ENCODE results near the gene APP.
"Not testable (repeated sequence)": the region's sequence is repeated elsewhere in the genome, so short reads cannot be mapped to it uniquely, and the experiment has no call there.

The APP gene

DNA sequence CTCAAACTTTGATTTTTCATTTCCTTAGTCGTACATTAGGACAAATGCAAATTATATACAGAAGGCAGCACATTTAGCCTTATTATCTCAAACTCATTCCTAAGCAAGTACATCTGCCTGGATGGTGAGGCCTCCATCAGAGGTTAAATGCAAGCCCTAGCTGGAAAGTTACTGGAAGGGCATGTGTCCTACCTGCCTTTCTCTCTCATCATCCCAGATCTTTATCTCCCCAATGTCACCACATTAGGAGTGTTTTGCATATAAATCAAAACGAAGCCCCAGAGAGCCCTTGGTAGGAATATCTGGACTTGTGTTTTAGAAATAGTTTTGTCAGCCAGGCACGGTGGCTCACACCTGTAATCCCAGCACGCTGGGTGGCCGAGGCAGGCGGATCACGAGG lies 35.0 kb downstream of the APP start:
- no peak for DNase-seq (ENCODE audit: low read depth in 2 of 2)
- no peak overlapping the region for H3K4me3 ChIP-seq (replicated peaks in 1 of 2; ENCODE audit: low read depth in 2 of 2, low read length in 2 of 2)
- TF ChIP-seq, protein P1, sequence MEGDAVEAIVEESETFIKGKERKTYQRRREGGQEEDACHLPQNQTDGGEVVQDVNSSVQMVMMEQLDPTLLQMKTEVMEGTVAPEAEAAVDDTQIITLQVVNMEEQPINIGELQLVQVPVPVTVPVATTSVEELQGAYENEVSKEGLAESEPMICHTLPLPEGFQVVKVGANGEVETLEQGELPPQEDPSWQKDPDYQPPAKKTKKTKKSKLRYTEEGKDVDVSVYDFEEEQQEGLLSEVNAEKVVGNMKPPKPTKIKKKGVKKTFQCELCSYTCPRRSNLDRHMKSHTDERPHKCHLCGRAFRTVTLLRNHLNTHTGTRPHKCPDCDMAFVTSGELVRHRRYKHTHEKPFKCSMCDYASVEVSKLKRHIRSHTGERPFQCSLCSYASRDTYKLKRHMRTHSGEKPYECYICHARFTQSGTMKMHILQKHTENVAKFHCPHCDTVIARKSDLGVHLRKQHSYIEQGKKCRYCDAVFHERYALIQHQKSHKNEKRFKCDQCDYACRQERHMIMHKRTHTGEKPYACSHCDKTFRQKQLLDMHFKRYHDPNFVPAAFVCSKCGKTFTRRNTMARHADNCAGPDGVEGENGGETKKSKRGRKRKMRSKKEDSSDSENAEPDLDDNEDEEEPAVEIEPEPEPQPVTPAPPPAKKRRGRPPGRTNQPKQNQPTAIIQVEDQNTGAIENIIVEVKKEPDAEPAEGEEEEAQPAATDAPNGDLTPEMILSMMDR (IDR thresholded peaks at IDR 0.05; ENCODE audit: low read depth, low read length) = no peak

DNA sequence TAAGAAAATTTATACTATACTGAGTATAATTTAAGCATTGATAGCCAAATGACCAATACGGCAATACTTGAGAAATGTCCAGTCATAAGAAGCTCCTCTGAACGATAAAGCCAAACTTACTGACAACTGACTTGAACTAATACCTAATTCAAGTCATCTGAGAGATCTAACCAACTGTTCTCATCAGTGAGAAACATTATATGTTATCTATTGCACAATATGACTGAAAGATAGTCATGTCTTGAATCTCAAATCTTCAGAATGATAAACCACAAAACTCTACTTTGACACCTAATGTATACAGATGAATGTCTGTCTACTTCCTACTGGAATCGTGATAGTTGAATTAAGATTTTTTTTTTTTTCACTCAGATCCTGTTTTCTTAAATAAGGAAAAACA lies 39.0 kb downstream of the APP start:
- TF ChIP-seq, protein P1 (IDR thresholded peaks at IDR 0.05; ENCODE audit: low read depth, low read length) = no peak
- H3K4me3 ChIP-seq (replicated peaks in 1 of 2; ENCODE audit: low read depth in 2 of 2, low read length in 2 of 2) = no peak overlapping the region
- DNase-seq (ENCODE audit: low read depth in 2 of 2) = no peak

DNA sequence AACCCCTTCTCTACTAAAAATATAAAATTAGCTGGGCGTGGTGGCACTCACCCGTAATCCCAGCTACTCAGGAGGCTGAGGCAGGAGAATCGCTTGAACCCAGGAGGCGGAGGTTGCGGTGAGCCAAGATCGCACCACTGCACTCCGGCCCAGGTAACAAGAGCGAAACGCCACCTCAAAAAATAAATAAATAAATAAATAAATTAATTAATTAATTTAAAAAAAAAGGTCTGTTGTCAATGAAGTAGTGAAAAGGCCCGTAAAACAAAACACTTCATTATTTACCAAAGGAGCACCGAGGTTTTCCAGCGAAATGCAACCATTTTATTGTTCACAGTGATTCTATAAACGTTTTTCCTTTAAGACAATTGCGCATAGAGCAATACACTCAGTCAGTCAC lies 39.5 kb downstream of the APP start:
- not testable (repeated sequence) for DNase-seq (ENCODE audit: low read depth in 2 of 2); H3K4me3 ChIP-seq (replicated peaks in 1 of 2; ENCODE audit: low read depth in 2 of 2, low read length in 2 of 2)

DNA sequence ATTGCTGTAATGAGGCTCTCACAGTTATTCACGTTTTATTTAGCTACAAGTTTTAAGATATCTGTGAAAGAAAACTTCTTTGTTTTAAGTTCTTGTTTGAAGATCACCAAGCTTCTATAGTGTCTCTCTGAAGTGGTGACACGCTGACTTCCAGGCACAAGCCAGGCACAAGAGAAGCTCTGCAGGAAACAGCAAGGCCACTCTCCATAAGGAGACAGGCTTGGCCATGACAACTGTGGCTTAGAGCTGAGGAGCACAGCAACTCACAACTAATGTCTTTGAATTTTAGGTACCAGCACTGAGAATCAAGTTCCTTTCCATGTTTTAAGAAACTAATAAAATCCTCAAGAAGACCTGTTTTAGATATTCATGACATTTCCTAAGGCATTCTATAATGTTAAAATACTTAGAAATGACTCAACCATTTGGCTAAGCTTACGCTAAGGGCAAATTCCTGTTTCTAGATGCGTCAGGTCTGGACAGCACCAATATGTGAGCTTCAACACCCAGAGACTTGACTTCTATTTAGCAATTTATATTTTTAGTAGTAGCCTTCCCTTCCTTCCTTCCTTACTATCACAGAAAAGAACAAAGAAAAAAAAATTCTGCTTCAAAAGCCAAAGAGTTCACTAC lies 40.2 kb downstream of the APP start:
- TF ChIP-seq, protein P1 (IDR thresholded peaks at IDR 0.05; ENCODE audit: low read depth, low read length) = no peak
- DNase-seq (ENCODE audit: low read depth in 2 of 2) = peak; percentile 75 to 80
- no peak overlapping the region for H3K4me3 ChIP-seq (replicated peaks in 1 of 2; ENCODE audit: low read depth in 2 of 2, low read length in 2 of 2)

DNA sequence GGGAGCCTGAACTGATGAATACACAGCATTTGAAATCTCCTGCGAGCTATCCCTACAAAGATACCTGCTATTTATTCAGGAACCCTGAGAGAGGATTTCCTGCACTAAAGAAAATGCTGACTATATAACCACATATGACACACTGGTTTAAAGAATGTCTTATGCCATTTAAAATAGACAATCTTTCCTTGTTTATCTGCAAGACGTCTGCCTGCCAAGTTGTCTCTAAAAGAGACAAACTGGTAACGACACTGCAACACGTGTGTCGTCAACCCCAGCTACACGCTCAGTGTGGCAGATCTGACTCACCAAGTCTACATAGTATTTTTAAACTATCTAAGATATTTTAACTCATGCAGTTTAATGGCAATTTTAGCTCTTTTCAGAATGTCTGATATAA lies 42.7 kb downstream of the APP start:
- peak; percentile 37 to 62 for DNase-seq (ENCODE audit: low read depth in 2 of 2)
- no peak overlapping the region for H3K4me3 ChIP-seq (replicated peaks in 1 of 2; ENCODE audit: low read depth in 2 of 2, low read length in 2 of 2)
- TF ChIP-seq, protein P1 (IDR thresholded peaks at IDR 0.05; ENCODE audit: low read depth, low read length) = no peak

DNA sequence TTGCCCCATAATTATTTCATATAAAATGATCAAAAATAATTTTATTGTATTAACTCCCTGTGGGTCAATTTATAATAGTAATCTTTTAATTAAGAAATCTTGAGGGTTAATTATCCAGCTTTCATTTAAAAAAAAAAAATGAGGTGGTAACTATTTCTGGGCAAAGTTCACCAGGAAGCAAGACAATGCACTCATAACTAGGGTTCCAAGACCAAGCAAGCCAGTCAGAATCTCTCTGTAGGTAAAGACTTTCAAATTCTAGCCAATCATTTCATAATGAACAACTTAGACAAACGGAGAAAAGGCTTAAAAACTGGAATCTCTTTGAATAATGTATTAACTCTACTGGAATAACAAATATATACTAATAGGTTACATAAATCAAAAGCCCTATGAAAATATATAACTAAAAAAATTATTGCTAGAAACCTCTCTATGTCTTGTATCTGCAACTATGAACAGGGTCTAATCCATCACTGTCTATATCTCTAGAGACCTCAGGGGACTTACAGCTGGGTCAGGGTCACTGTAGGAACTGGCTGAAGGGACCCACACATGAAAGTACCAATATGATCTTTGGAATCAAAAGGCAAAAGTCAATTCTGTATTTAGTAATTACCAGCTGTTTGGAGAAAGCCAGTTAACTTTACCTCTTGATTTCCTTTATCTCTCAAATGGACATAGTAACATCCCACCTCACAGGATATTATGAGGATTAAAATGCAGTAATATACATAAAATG lies 43.3 kb downstream of the APP start:
- no peak overlapping the region for H3K4me3 ChIP-seq (replicated peaks in 1 of 2; ENCODE audit: low read depth in 2 of 2, low read length in 2 of 2)
- TF ChIP-seq, protein P1 (IDR thresholded peaks at IDR 0.05; ENCODE audit: low read depth, low read length) = no peak
- no peak for DNase-seq (ENCODE audit: low read depth in 2 of 2)

DNA sequence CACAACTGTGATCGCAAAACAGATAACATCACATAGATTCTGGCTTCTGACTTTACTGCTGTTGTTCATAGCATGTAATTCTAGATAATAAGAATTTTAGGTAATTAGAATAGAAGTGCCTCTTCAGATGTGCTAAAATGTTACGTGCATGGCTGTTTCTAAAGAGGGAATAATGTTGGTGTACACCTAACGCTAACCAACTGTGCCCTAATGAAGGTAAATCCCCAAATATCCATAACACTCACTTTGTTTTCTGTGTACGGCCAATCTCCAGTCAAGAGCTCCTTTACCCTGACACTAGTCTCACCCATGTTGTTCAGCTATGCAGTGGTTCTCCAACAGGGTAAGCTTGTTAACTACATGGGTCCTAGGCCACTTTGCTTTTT lies 44.4 kb downstream of the APP start:
- TF ChIP-seq, protein P1 (IDR thresholded peaks at IDR 0.05; ENCODE audit: low read depth, low read length) = no peak
- no peak for DNase-seq (ENCODE audit: low read depth in 2 of 2)
- no peak overlapping the region for H3K4me3 ChIP-seq (replicated peaks in 1 of 2; ENCODE audit: low read depth in 2 of 2, low read length in 2 of 2)

All from cardiac fibroblast (primary cell).